GM12878 (cell line): ENCODE measurements around the gene WNK2. TPM values are rescaled to one million over a fixed set of nuclear protein-coding genes. Genes with fewer than 3 reads are reported as not detected.

ENCODE experiments used
- ATAC-seq: fragments of 200-7000 bp; cut with Tn5 transposase; 3 replicates; pipeline ENCODE4 v1.9.1; 2020; ENCODE audit warnings: mild to moderate bottlenecking, moderate library complexity
- BruUV-seq: library from RNA; stranded (reverse); fragments of 400-500 nt; replicated peaks from 2 replicates; lab custom pipeline; 2021; lab: Mats Ljungman, UMichigan
- CTCF ChIA-PET: fragments of 300-600 bp; sonication (Branson Sonifier 250); formaldehyde crosslinking; extraction: SDS; loops from one replicate; lab custom pipeline; 2021; ENCODE audit warnings: inconsistent platforms; lab: Yijun Ruan, JAX
- POLR2A ChIA-PET: fragments of 350-600 bp; formaldehyde crosslinking; extraction: SDS; loops from one replicate; lab custom pipeline; 2021; ENCODE audit warnings: inconsistent platforms; lab: Charles Lee
- RAD21 ChIA-PET: fragments of 300-600 bp; sonication (Branson Sonifier 250); formaldehyde crosslinking; loops from one replicate; lab custom pipeline; 2023; ENCODE audit warnings: antibody characterized with exemption; ENCODE audit not compliant: unreplicated experiment; lab: Charles Lee
- SMC1A ChIA-PET: fragments of 300-600 bp; sonication (Branson Sonifier 250); formaldehyde crosslinking; loops from one replicate; lab custom pipeline; 2023; ENCODE audit not compliant: unreplicated experiment, uncharacterized antibody; lab: Charles Lee
- DNase-seq: peaks from one replicate; pipeline ENCODE4 v3.0.0-alpha.2; 2011; ENCODE audit warnings: low read depth, low spot score
- FAIRE-seq: peaks from 3 replicates; lab custom pipeline; 2011; peaks lifted over from hg19 to GRCh38; lab: Jason Lieb, UNC
- H2AFZ ChIP-seq: 2 replicates; pipeline ENCODE4 v1.6.0; 2011; ENCODE audit warnings: low read depth, low read length, control low read depth; ENCODE audit not compliant: control insufficient read depth
- H3K27ac ChIP-seq: 2 replicates; pipeline ENCODE4 v1.5.1; 2011; ENCODE audit warnings: control low read depth; ENCODE audit not compliant: control insufficient read depth, insufficient read depth
- H3K27me3 ChIP-seq, 2 experiments: replicated peaks in 1 of 2; 2 replicates each; pipeline versions ENCODE4 v1.6.0 to v1.6.1; 2011; ENCODE audit warnings: low read length in 1 of 2; ENCODE audit not compliant: control insufficient read depth in 2 of 2, insufficient read depth in 2 of 2
- H3K36me3 ChIP-seq, 2 experiments: 2 replicates each; pipeline ENCODE4 v1.5.1; 2011; ENCODE audit warnings: low read length in 1 of 2; ENCODE audit not compliant: control insufficient read depth in 2 of 2, insufficient read depth in 2 of 2
- H3K4me1 ChIP-seq: 2 replicates; pipeline ENCODE4 v1.6.1; 2011; ENCODE audit warnings: mild to moderate bottlenecking, low read length, moderate library complexity, mixed read lengths; ENCODE audit not compliant: control insufficient read depth, insufficient read depth
- H3K4me2 ChIP-seq: 2 replicates; pipeline ENCODE4 v1.6.0; 2011; ENCODE audit warnings: control low read depth; ENCODE audit not compliant: control insufficient read depth, insufficient read depth
- H3K4me3 ChIP-seq: fragments of 200-600 bp; sonication (generic); 2 replicates; pipeline ENCODE4 v1.5.1; 2016
- H3K79me2 ChIP-seq: 2 replicates; pipeline ENCODE4 v1.6.0; 2011; ENCODE audit warnings: low read length; ENCODE audit not compliant: control insufficient read depth, insufficient read depth
- H3K9ac ChIP-seq: 2 replicates; pipeline ENCODE4 v1.8.0; 2011; ENCODE audit warnings: low read length, control low read depth, mixed read lengths; ENCODE audit not compliant: control insufficient read depth, insufficient read depth
- H3K9me3 ChIP-seq: replicated peaks from 3 replicates; pipeline ENCODE4 v1.5.1; 2011; ENCODE audit warnings: mild to moderate bottlenecking, low read length; ENCODE audit not compliant: control insufficient read depth, insufficient read depth
- H4K20me1 ChIP-seq: 2 replicates; pipeline ENCODE4 v1.6.0; 2011; ENCODE audit not compliant: control insufficient read depth, insufficient read depth
- CBX3 ChIP-seq: fragments of 200-600 bp; sonication (generic); IDR thresholded peaks from 2 replicates; pipeline ENCODE4 v1.6.1; 2016; ENCODE audit warnings: low read depth, borderline replicate concordance
- CBX5 ChIP-seq: sonication (generic); IDR thresholded peaks from 2 replicates; pipeline ENCODE4 v1.6.1; 2016; ENCODE audit warnings: low read depth, moderate library complexity, mild to moderate bottlenecking, inconsistent platforms
- EED ChIP-seq: sonication (generic); IDR thresholded peaks from 2 replicates; pipeline ENCODE4 v1.6.1; 2016; ENCODE audit warnings: antibody characterized with exemption, low read depth
- POLR2AphosphoS2 ChIP-seq: IDR thresholded peaks from 2 replicates; pipeline ENCODE4 v1.6.1; 2011; ENCODE audit warnings: low read depth, mild to moderate bottlenecking, low read length, improper control_type of control experiment, moderate library complexity
- RAD51 ChIP-seq: fragments of 450-650 bp; IDR thresholded peaks from 2 replicates; pipeline ENCODE4 v1.6.1; 2016; ENCODE audit warnings: moderate library complexity, mild to moderate bottlenecking, inconsistent platforms
- TBL1XR1 ChIP-seq: IDR thresholded peaks from 2 replicates; pipeline ENCODE4 v1.6.1; 2012; ENCODE audit warnings: low read depth, low read length, improper control_type of control experiment
- USF2 ChIP-seq: IDR thresholded peaks from 2 replicates; pipeline ENCODE4 v1.6.1; 2011; ENCODE audit warnings: low read depth, low read length, improper control_type of control experiment, borderline replicate concordance
- ZNF24 ChIP-seq: fragments of 450-650 bp; IDR thresholded peaks from 2 replicates; pipeline ENCODE4 v1.6.1; 2017; ENCODE audit warnings: antibody characterized with exemption, mild to moderate bottlenecking
- WGBS: methylation state at CpG from one replicate; pipeline ENCODE4 v1.1.6; 2016; ENCODE audit warnings: low lambda C conversion rate; ENCODE audit not compliant: insufficient replicate concordance, insufficient coverage; ENCODE audit errors: missing lambda C conversion rate; 5-methylcytosine and 5-hydroxymethylcytosine counted together
- in situ Hi-C: fragments of 300-500 bp; cut with MboI; formaldehyde crosslinking; loops from 9 replicates; pipeline ENCODE4 v1.14.3; 2018; ENCODE audit warnings: mixed read lengths
- intact Hi-C: fragments of 100-400 bp; cut with micrococcal nuclease; formaldehyde crosslinking; loops from one replicate; pipeline ENCODE4 v1.14.2; 2022; ENCODE audit not compliant: unreplicated experiment
- polyA plus RNA-seq, 11 experiments: library from polyadenylated mRNA; depleted of rRNA in 4 of 11; unstranded in 6 of 11; stranded (reverse) in 5 of 11; fragments of >200 nt; fragmentation: Nextera tagmentation in 4 of 11; fragmentation: Illumina TruSeq in 1 of 11; extraction: Ambion mirVana in 4 of 11; extraction: Trizol in 1 of 11; gene quantifications; 1 replicate in 1 of 11; 2 replicates in 10 of 11; pipeline versions ENCODE4 v1.2.1 to v1.2.3, GENCODE V29; 2011 to 2016; ENCODE audit warnings: inconsistent platforms in 2 of 11, missing spikeins in 2 of 11, low read depth in 1 of 11
- total RNA-seq, 4 experiments: library from RNA; depleted of rRNA in 3 of 4; stranded (reverse); fragments of >200 nt in 3 of 4; fragmentation: Illumina TruSeq in 1 of 4; extraction: Trizol in 1 of 4; gene quantifications; 2 replicates each; pipeline versions ENCODE4 v1.2.1 to v1.2.3, GENCODE V29; 2013 to 2021
- TF ChIP-seq, protein P1 (sequence below): fragments of 450-650 bp; IDR thresholded peaks from 2 replicates; pipeline ENCODE4 v1.6.1; 2017; ENCODE audit warnings: mild to moderate bottlenecking, low read depth, inconsistent platforms; ENCODE audit not compliant: poor library complexity, severe bottlenecking

The WNK2 gene
- total and polyA plus RNA-seq, 10 of the 15 experiments (the other 5 are each of a cell fraction or from before 2014, with no cell fraction given), result 0.15 TPM; not detected in 9

DNA sequence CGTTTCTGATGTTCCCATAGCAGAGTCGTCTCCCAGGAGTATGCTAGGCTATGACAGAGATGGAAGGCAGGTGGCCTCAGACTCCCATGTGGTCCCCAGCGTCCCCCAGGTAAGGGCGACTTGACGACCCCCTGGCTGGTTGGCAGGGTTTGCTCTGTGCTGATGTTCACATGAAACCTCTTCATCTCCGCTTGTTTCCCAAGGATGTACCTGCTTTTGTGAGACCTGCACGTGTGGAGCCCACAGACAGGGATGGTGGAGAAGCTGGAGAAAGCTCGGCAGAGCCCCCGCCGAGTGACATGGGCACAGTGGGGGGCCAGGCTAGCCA lies 108.3 kb downstream of the WNK2 start (continued):
- TF ChIP-seq CBX5 (no peak), TBL1XR1 (no peak)

- Histone ChIP-seq H3K4me1 (no peaks in the 10 kb centered on the region), H2AFZ (no peak overlapping the region), H3K27ac (no peak overlapping the region), H3K36me3 (no peaks in the 10 kb centered on the region), H3K79me2 (no peaks in the 10 kb centered on the region), H3K4me2 (no peak overlapping the region), H3K27me3 (peaks cover 0 to 2% of the 10 kb centered on the region in 2 experiments; a peak in 2 of 4 replicates), H3K9me3 (no peaks in the 10 kb centered on the region)
- 71% methylated on average over 40 of the region's 43 CpGs for WGBS
- CTCF ChIA-PET, result no interaction called here
- FAIRE-seq, result no peak
- no TSS peak for BruUV-seq
- in situ Hi-C loops, result no loop called here
- intact Hi-C loops, result no loop called here
- TF ChIP-seq USF2, result no peak
- TF ChIP-seq, all 136 proteins: peak for 0
- no peak for DNase-seq
- ChIA-PET RAD21 (no interaction called here), POLR2A (no interaction called here), SMC1A (interaction anchor here (0.7 kb wide), 1 partner anchor 942 kb away, joined by 3 read pairs; no protein-coding TSS in a partner anchor)
- Histone ChIP-seq H3K9ac (no peak overlapping the region), H4K20me1 (no peaks in the 10 kb centered on the region), H3K4me3 (no peak overlapping the region)
- no peak for ATAC-seq
These were observed 108.9 kb downstream of the WNK2 start for GRCh38 chr9:93292664-93293328.

DNA sequence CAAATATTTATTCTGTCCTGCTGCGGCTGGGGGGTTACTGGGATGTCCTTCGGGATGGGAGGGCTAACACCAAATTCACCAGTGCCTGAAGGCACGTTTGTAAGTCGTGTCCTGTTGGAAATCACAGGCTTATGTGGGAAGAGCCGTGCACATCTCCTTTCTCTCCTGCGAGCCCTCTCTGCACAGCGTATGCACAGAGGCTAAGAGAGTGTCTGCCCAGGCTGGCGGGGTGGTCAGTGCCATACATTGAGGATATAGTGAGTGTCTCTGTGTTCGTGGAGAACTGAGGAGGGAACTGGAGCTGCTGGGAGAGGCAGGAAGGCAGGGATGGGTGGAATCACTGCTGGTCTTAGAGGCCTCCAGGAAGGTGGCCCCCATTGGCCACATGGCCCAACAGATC lies 110.1 kb downstream of the WNK2 start:
- BruUV-seq, result no TSS peak
- ATAC-seq (no peak), DNase-seq (no peak), FAIRE-seq (no peak)
- no peaks in the 10 kb centered on the region for H3K4me1 ChIP-seq
- no peaks in the 10 kb centered on the region for H3K79me2 ChIP-seq
- no peaks in the 10 kb centered on the region; a peak in 2 of 4 replicates for H3K27me3 ChIP-seq
- H3K9ac ChIP-seq, result no peak overlapping the region
- H3K4me2 ChIP-seq, result no peak overlapping the region
- no peaks in the 10 kb centered on the region for H4K20me1 ChIP-seq
- ChIA-PET RAD21 (no interaction called here), SMC1A (no interaction called here), CTCF (interaction anchor here (0.5 to 1.0 kb wide), 2 partner anchors 9 to 187 kb away, joined by 3 read pairs; no protein-coding TSS in a partner anchor), POLR2A (no interaction called here)
- H3K36me3 ChIP-seq, result no peaks in the 10 kb centered on the region
- H3K4me3 ChIP-seq, result no peak overlapping the region
- intact Hi-C loops (no loop called here), in situ Hi-C loops (no loop called here)
- H2AFZ ChIP-seq, result no peak overlapping the region
- WGBS, result 27% methylated on average over 9 of the region's 9 CpGs
- H3K9me3 ChIP-seq, result no peaks in the 10 kb centered on the region
- H3K27ac ChIP-seq, result no peak overlapping the region
- TF ChIP-seq POLR2AphosphoS2, result no peak
- TF ChIP-seq EED, result no peak
- TF ChIP-seq, protein P1, sequence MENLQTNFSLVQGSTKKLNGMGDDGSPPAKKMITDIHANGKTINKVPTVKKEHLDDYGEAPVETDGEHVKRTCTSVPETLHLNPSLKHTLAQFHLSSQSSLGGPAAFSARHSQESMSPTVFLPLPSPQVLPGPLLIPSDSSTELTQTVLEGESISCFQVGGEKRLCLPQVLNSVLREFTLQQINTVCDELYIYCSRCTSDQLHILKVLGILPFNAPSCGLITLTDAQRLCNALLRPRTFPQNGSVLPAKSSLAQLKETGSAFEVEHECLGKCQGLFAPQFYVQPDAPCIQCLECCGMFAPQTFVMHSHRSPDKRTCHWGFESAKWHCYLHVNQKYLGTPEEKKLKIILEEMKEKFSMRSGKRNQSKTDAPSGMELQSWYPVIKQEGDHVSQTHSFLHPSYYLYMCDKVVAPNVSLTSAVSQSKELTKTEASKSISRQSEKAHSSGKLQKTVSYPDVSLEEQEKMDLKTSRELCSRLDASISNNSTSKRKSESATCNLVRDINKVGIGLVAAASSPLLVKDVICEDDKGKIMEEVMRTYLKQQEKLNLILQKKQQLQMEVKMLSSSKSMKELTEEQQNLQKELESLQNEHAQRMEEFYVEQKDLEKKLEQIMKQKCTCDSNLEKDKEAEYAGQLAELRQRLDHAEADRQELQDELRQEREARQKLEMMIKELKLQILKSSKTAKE, result no peak
- TF ChIP-seq RAD51, result no peak
- no peak for TF ChIP-seq CBX3
- TF ChIP-seq ZNF24, result no peak
